OCI-LY7 (cell line): ENCODE measurements around the gene C1orf35.

Experiments
- EZH2phosphoT487 ChIP-seq: fragments of 200-600 bp; sonication (generic); IDR thresholded peaks from 2 replicates; pipeline ENCODE4 v1.6.1; 2018; ENCODE audit warnings: low read depth, borderline replicate concordance, mild to moderate bottlenecking, mixed run types, antibody characterized with exemption, low read length, moderate library complexity, mixed read lengths
- TF ChIP-seq, protein P1 (sequence below): fragments of 200-600 bp; sonication (generic); conservative IDR thresholded peaks from 2 replicates; pipeline ENCODE4 v1.5.1; 2014; ENCODE audit warnings: mild to moderate bottlenecking, antibody characterized with exemption, low read length, moderate library complexity, mixed read lengths

DNA sequence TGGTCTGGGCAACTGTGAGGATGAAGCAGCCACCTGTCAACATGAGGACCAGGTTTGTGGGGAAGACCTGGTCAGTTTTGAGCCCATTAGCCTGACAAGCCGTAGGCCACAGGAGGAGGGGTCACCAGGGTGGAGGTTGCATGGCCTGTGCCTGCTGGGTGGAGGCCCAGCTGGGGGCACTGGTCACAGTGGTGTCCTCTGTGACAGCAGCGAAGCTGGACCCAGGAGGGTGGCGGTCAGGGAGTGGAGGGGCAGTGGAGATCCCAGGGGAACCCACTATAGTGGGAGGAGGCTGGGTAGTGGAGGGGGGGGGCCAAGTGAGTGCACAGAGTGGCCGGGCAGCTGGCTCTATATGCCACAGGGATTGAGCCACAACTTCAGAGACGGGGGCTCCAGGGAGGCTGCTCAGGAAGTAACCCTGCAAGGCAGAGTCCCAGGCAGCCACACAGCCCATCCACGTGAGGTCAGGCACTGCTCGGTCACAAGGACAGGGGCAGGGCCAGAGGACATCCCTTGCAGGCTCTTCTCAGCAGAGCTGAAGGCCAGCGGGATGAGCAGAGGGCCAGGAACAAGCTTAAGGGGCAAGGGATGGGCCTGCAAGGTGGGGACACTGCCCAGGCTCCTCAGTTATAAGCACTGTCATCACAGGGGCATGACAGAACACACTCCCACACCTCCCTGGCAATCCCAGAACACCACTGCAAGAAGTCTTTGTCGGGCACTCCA lies 2.3 kb upstream of the C1orf35 start:
- TF ChIP-seq, protein P1, sequence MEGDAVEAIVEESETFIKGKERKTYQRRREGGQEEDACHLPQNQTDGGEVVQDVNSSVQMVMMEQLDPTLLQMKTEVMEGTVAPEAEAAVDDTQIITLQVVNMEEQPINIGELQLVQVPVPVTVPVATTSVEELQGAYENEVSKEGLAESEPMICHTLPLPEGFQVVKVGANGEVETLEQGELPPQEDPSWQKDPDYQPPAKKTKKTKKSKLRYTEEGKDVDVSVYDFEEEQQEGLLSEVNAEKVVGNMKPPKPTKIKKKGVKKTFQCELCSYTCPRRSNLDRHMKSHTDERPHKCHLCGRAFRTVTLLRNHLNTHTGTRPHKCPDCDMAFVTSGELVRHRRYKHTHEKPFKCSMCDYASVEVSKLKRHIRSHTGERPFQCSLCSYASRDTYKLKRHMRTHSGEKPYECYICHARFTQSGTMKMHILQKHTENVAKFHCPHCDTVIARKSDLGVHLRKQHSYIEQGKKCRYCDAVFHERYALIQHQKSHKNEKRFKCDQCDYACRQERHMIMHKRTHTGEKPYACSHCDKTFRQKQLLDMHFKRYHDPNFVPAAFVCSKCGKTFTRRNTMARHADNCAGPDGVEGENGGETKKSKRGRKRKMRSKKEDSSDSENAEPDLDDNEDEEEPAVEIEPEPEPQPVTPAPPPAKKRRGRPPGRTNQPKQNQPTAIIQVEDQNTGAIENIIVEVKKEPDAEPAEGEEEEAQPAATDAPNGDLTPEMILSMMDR = no peak
- no peak for TF ChIP-seq EZH2phosphoT487
